ENCODE data around the gene CRACDL. TPM values are rescaled to one million over a fixed set of nuclear protein-coding genes. Genes with fewer than 3 reads are reported as not detected.
"Not testable (repeated sequence)": the region's sequence is repeated elsewhere in the genome, so short reads cannot be mapped to it uniquely, and the experiment has no call there.

Gene CRACDL
- polyA plus RNA-seq, 1 donor: 1.1 TPM

DNA sequence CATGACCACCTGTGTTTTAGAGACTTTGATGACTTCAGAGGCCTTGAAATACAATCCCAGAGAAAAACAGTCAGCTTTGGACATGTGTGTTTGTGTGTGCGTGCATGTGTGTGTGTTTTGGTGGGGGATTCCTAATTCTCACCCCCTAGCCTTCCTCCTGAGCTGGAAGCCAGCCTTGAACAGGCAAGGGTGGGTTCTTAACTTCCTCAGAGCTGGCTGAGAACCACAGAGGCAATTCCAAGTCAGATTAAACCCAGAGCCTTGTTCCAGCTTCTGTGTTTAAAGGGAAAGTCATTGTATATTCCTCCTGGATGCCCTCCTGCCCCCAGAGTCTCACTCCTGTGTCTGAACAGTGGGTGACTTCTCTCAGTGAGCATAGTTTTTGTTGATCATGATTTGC lies 159.9 kb downstream of the CRACDL start:
- no peak for DNase-seq (ENCODE audit: low read depth)

DNA sequence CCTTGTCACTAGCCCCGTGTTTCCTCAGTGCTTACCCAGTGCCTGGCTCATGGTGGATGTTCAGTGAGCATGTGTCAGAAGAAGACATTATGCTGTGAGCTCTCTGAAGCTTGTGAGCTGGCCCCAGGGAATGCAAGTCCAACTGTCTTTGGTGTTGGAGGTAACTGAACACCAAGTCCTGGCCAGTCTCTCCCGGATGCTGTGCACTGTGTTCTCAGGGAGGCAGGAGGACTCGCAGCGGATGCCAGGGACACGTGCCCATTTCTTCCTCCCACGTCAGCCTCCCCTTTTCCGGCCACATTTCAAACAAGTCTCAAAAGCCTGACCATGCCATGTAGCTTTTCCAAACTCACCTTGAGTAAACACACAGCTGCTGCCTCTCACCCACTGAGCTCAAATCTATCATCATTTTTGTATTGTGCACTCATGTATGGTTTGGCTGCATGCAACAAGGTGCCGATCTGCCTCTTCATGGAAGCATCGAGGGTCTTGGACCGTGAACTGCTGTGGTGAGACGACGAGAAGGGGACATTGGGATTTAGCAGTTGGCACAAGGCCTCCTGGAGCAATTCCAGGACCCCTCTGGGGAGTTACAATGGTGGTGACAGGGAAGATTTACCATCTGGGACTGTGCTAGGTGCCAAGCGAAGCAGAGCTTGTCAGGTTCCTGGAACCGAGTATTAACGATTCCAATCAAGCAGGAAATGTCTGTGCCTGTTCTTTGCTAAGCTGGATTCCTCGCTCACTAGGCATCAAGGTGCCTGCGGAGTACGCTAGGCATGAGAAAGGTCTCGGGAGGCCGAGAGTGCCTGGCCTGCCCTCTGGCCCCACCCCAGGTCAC lies 160.7 kb downstream of the CRACDL start:
- DNase-seq (ENCODE audit: low read depth): no peak

DNA sequence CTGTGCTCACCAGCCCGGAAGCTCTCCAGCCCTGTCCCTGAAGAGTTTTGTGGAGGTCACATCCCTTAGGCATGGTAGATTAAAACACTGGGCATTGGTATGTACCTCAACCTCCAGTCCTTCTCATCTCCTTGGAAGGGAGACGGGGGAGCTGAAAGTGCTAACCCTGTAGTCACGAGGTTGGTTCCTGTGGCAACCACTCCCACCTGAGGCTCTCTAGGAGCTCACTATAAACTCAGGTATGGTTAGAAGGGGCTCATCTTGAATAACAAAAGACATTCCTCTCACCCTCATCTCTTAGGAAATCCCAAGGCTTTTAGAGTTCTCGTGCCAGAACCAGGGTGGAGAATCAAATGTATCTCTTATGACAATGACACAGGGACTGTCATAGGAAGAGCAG lies 162.1 kb downstream of the CRACDL start:
- DNase-seq (ENCODE audit: low read depth): no peak

DNA sequence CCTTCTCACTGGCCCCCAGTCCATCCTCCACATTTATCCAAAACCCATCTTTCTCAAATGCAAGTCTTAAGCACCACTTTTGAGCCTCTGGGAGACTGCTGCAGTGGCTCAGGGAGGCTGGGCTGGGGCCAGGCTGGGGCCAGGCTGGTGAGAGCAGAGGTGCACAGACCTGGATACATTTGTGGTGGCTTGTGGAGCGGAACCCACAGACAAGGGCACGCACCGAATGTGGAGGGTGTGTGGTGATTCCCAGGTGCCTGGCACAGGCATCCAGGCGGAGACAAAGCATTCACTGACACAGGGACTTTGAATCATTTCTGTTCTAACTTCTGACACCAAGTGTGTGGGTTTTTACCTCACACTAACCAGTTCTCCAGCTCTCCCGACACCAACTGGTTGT lies 162.9 kb downstream of the CRACDL start:
- DNase-seq (ENCODE audit: low read depth): no peak

DNA sequence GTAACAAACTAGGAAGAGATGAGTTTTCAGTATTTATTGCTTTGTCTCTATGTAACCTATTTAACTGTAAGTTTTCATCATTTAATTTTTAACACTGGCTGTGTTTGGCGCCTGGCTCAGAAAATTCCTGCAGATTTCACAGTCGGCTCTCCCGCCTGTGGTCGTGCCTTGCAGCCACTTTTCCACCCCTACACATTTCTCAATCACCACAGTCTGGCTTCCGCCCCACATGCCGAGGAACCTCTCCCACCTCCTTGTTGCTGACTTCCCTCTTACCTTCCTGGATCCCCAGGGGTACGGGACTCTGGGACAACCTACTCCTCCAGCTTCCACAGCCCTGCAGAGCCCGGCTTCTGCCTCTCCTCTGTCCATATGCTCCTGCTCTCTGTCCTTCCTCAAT lies 163.5 kb downstream of the CRACDL start:
- DNase-seq (ENCODE audit: low read depth): no peak

DNA sequence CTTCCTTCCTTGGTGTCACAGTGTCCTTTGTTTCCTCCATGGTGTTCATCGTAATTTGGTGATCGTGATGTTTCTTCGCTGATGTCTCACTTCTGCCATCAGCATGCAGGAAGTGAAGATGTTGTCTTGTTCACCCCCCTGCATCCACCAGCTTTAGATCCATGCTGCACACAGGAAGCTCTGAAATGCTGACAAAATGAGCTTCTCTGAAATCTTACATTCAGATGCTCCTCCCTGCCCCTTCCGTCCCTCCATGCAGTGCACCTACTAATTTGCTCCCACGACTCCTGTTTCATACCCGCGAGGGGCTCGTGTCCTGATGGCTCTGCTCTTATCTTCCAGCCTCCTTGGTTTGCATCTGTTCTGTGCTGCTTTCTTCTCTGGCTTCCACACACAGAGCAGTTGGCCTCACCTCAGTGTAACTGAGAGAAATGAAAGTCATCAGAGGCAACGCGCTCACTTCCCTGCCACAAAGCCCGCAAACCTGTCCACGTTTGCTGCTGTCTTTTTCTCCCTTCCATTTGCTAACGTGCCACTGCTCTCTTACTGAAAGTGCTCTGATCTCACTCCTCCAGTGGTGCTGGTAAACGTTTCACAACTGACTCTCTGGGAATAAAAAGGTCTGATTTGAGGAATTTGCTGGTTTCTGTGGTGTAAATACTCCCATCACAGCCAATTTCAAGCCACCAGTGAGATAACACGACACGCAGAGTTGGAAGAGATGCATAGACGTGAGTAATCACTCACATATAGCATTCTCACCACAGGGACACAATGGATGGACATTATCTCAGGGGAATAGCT lies 164.1 kb downstream of the CRACDL start:
- DNase-seq (ENCODE audit: low read depth): no peak

DNA sequence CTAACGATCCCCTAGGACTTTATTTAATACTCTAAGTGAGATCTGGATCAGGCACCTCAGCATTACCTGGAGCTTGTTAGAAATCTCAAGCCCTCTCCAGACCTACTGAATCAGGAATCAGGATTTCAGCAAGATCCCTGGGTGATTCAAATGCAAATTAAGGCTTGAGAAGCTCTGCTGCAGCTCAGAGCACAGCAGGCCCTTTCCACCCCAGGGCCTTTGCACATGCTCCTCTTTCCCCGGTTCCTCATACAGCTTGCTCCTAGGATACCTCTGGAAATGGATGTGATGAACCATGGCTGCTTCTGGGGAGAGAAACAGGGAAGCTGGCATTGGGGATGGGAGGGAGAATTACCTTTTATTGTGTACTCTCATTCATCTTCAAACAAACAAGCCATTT lies 164.8 kb downstream of the CRACDL start:
- no peak for DNase-seq (ENCODE audit: low read depth)

DNA sequence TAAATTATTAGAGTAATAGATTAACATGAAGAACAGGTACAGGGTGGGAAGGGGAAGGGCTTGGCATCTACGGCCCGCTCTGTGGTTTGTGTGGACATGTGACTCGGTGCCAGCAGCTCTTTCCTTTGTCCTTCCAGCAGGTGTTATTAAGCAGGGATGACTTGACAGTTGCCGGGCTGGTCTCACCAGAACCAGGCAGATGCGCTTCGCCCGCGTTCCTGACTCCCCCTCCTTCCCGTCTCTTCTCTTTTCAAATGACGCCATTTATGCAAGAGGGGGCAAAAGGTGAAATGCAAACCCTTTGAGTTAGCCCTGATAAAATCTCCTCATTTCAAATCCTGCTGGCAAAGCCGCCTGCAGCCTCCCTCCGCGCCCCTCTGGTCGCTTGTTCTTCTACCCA lies 166.2 kb downstream of the CRACDL start:
- DNase-seq (ENCODE audit: low read depth): no peak

DNA sequence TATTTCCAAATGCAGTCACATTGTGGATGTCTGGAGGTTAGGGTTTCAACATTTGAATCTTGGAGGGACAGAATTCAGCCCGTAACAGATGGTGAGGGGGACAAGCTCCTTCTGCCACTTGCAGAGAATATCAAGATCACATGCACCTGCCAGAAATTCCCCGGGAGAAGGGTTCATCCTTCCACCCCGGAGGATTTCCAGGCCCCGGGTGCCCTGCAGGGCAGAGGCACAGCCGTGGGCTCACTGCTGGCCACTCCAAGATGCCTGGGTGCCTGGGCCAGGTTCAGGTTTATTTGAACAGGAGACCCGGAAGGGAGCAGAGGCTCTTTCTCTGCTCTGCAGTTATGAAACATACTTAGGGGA lies 166.9 kb downstream of the CRACDL start:
- DNase-seq (ENCODE audit: low read depth): no peak

DNA sequence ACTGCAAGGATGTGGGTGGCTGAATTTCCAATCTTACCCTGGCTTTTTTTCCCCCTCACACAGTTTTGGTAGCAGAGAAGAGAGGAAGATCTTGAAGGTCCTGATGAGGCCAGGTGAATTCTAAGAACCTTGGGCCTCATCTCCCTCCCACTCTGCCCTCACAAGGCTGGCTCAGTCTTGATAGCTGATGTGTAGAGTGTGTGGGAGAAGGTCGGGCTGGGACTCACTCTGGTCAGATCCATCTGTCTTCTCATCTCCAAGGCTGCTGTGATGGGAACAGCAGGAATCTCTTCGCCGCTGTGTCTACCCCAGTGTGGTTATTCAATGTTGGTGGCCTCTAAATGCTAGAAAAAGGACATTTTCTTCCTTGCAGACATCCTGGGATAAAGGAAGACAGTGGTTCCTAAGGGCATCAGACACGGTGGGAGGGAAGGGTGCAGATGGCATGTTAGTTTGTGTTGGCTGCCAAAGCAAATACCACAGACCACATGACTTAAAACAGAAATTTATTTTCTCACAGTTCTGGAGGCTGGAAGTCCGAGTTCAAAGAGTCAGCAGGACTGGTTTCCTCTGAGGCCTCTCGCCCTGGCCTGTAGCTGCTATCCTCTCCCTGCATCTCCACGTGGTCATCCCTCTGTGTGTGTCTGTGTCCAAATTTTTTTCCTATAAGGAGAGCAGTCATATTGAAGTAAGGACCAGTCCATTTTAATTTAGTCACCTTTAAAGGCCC lies 167.5 kb downstream of the CRACDL start:
- DNase-seq (ENCODE audit: low read depth): no peak

DNA sequence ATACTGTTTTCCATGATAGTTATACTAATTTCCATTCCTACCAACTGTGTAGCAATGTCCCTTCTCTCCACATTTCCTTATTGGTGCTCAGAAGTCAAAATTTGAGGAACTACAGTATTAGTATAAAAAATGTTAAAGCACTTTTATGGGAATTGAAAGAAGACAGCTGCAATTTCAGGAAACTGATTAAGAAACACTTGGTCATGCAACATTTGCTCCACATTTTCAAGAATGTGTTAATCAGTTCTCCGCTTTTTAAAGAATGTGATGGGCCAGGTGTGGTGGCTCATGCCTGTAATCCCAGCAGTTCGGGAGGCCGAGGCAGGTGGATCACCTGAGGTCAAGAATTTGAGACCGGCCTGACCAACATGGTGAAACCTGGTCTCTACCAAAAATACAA lies 171.5 kb downstream of the CRACDL start:
- no peak for DNase-seq (ENCODE audit: low read depth)

DNA sequence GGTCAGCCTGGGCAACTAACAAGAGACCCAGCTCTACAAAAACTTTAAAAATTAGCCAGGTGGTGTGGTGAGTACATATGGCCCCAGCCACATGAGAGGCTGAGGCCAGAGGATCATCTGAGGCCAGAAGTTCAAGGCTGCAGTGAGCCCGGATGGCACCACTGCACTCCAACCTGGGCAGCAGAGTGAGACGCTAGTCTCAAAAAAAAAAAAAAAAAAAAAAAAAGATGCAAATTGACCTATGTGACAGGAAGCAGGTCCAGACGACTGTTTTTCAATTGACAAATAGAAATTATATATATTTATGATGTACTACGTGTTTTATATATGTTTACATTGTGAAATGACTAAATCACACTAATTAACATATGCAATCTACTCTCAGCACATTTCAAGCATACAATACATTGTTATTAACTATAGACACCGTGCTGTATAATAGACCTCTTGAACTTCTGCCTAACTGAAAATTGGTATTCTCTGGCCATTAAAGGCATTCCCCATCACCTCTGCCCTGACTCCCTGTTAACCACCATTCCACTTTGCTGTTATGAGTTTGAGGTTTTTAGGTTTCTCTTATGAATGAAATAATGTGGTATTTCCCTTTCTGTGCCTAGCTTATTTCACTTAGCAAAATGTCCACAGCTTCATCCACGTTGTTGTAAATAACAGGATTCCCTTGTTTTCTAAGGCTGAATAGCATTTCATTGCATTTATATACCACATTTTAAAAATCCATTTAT lies 172.6 kb downstream of the CRACDL start:
- no peak for DNase-seq (ENCODE audit: low read depth)

DNA sequence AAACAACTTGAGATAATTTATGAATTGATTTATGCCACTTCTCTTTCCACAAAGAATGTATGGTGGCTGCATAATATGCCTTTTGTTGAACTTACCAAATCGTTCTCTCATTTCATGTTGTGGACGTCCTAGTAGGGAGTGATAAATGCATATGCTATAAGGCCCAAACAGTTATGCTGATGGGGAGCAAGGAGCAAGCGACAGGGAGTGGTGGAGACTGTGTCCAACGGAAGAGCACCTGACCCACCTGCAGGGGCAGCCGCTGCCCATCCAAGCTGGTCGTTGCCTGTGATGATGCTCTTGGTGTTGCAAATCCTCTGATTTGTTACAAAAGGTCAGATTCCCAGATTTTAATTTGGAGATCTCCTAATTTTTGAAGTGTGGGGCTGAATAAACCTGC lies 174.1 kb downstream of the CRACDL start:
- no peak for DNase-seq (ENCODE audit: low read depth)

DNA sequence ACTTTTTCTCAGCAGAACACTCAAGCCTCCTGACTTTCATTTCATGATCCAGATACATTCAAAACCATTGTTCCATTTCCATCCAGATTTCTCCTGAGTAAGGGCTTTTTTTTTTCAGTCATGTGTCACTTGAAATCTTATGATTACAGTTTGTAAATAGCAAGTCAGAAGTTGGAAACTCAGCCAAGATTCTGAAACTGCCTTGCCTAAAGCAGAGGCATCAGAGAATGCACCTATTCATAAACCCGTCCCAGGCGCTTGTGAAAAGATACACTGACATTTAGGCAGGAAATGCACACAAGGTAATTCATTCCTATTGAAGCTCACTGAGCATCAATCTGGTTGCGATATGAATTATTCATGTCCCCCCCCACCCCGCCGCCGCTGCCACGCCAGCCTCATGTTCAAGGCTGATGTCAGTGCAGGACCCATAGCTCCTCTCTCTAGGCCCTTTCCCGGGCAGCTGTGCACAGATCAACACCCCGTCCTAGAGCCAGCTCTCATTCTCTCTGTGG lies 174.7 kb downstream of the CRACDL start:
- DNase-seq (ENCODE audit: low read depth): no peak

DNA sequence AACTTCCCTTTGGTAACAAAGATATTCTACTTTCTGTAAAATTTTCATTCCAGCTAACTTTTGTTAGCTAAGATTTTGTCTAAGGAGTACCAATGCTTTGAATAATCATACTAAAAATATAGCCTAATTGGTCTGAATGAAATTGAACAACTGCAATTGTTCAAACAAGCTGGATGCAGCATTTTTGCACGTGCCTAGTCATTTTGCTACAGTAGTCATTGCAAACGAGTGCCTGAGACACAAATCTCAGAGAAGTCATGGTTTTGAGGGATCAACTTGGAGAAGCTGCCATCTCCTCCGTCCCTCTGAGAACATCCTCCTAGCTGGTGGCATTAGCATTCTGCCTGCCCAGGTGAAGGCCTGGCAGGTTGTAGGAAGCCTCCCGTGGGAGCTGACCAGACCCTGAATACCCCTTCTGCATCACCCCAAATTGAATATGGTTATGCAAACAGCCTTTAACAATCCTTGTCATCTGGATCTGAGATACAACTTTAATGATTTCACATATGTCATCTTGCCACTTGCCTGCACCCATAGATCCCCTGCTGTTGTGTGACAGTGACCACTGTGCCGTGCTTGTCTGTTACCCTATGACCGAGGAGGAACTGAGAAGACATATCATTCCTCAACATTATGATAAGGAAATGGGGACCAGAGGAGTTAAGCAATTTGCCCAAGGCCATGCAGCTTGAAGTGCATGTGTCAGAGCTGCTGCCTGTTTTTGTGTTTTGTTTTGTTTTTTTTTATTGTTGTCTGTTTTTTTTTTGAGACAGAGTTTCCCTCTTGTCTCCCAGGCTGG lies 176.0 kb downstream of the CRACDL start:
- DNase-seq (ENCODE audit: low read depth): no peak

DNA sequence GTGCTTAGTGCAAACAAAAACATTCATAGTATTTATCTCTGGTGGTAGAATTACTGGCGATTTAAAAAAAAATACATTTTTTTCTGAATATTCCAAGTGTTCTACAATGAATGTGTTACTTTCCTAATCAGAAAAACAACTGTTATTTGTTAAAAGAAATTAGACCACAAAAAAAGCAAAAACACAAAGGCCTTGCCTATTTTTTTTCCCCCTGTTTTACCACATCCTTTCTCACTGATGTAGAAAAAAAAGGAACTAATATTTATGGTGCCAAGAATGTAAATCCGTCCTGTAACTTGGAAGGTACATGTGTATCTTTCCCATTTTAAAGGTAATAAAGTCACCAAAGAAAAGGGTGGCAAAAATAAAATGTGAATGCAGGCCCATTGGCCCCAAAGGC lies 176.7 kb downstream of the CRACDL start:
- no peak for DNase-seq (ENCODE audit: low read depth)

DNA sequence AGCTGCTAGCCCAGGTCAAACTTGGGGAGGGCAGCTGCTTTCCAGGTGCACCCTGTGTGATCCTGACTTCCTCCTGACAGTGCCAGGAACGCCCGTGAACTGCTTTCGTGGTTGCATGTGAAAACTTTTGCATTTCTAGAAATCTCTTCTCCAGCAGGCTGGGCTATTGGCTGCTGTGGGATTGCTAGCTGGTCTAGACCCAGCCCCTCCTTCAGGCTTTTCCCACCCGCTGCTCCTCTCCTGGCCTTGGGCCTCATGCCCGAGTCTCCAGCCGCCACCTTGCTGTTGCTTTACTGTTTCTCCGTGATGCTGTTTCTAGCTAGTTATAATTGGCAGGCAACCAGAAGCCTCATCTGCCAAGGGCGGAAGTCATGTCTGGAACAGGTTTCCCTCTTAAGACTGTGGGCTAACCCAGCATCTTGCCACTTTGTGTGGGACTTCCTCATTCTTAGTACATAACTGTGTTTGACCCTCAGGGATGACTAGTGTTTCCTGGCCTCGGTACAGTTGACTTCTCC lies 178.1 kb downstream of the CRACDL start:
- peak; percentile 51 for DNase-seq (ENCODE audit: low read depth)

DNA sequence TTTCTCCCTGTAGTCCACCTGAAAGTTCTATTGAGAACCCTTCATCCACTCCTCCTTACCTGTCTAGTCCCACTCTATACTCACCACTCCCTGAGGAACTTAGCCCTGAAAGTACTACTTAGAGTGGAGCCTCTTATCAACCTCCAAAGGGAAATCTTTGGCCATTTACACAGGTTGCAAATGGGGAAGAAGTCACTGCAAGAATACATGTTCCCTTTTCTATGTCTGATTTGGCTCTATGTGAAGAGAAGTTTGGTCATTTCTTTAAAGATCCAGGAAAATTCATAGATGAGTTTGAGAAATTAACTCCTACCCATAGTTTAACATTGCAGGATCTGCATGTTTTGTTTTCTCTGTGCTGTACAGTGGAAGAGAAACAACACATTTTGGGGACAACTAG lies 182.2 kb downstream of the CRACDL start:
- no peak for DNase-seq (ENCODE audit: low read depth)

DNA sequence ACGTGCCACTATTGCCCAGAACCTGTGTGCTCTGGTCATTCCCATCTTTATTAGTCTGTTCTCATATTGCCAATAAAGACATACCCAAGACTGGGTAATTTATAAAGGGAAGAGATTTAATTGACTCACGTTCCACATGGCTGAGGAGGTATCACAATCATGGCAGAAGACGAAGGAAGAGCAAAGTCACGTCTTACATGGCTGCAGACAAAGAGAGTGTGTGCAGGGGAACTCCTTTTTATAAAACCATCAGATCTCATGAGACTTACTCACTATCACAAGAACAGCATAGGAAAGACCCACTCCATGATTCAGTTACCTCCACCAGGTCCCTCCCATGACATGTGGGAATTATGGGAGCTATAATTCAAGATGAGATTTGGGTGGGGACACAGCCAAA lies 183.3 kb downstream of the CRACDL start:
- DNase-seq (ENCODE audit: low read depth): not testable (repeated sequence)

DNA sequence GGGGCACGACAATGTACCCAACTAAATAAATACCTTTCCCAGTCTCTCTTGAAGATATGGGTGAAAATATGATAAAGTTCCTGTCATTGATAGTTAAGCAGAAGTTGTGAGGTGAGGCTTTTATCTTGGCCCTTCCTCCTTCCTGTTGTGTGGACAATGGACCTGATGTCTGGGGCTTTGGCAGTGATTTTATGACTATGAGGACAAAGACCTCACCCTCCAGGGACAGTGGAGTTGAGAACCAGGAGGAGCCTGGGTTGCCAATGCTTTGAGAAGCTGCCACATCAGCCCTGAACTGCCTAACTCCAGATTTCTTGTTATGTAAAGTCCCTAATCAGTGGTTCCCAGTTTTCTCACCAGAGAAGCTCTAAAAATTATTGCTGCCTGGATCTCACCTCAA lies 184.3 kb downstream of the CRACDL start:
- no peak for DNase-seq (ENCODE audit: low read depth)
